HL-60/S4 treated with retinoic acid at 250 ng/mL for 4 days and 3 days (cell line): Measurements from ENCODE around the gene REXO4.
"Not testable (repeated sequence)": the region's sequence is repeated elsewhere in the genome, so short reads cannot be mapped to it uniquely, and the experiment has no call there.

Experiments
- in situ Hi-C: fragments of 300-500 bp; cut with MboI; formaldehyde crosslinking; loops from 2 replicates; pipeline ENCODE4 v1.7.0; 2022; ENCODE audit warnings: low sequenced_read_pairs

Gene REXO4

DNA sequence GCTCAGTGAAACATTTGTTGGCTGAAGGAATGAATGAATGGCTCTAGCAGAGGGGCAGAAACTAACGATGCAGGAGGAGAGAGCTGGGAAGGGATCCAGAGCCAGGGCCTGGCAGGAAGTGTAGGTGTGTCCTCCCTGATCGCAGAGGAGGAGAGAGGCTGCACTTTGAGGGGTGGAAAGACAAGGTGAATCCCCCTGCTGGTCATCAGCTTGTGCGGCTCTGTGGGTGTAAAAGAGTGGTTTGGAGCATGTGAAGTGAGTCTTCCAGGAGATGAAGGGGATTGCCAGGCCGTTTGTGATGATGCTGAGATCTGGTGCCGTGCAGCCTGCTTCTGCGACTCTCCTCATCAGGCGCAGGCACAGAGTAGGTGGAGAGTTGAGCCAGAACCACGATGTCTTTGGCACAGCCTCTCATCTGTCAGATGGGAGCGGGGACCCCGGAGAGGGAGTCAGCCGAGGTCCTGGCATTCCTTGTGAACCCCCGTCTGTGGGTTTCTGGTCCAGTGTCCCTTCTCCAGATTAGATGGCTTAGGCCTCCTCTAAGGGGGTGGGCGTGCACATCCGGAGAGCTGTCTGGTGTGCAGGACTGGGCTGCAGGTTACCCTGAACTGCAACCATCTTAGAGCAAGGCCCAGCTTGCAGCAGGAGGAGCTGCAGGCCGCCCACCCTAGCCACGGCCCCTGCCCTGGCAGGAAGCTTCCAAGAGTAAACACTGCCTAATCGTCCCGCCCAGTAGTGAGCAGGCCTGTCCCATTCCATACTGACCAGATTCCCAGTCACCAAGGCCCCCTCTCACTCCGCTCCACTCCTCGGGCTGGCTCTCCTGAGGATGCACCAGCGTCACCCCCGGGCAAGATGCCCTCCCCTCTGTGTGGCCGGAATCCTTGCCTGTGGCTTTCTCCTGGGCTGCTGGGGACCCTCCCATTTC lies 4.1 kb upstream of the REXO4 start, which contains the start of gene ADAMTS13:
ADAMTS13 (plus strand) TSS at position 753 of the 928 bp plus-strand sequence; CDS start at position 830, 77 bp downstream.
- in situ Hi-C loops = no loop called here

- in situ Hi-C loops = no loop called here
Observed at GRCh38 chr9:133420392-133420827, 2.6 kb upstream of the REXO4 start.

GRCh38 chr9:133419005-133419404 lies 1.2 kb upstream of the REXO4 start:
- in situ Hi-C loops = no loop called here

DNA sequence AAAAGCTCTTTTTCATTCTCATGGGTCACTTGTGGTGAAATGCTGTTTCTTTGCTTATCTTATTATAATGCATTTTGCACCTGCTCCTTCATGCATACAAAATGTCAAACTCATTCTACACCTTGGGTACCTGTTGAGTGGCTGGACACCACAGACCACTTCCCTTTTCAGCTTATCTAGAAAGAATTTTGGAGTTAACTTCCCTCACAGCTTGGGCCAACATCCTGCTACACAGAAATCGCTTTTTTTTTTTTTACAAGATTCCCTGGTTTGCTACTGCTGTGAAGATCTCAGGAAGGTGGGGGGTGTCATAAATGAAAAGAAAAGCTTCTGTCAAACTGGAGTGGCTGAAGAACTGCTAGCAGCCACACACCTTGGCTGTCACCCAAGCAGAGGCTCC lies 2.6 kb downstream of the REXO4 start:
- in situ Hi-C loops = no loop called here

GRCh38 chr9:133408042-133408441 lies 9.8 kb downstream of the REXO4 start:
- in situ Hi-C loops = no loop called here

DNA sequence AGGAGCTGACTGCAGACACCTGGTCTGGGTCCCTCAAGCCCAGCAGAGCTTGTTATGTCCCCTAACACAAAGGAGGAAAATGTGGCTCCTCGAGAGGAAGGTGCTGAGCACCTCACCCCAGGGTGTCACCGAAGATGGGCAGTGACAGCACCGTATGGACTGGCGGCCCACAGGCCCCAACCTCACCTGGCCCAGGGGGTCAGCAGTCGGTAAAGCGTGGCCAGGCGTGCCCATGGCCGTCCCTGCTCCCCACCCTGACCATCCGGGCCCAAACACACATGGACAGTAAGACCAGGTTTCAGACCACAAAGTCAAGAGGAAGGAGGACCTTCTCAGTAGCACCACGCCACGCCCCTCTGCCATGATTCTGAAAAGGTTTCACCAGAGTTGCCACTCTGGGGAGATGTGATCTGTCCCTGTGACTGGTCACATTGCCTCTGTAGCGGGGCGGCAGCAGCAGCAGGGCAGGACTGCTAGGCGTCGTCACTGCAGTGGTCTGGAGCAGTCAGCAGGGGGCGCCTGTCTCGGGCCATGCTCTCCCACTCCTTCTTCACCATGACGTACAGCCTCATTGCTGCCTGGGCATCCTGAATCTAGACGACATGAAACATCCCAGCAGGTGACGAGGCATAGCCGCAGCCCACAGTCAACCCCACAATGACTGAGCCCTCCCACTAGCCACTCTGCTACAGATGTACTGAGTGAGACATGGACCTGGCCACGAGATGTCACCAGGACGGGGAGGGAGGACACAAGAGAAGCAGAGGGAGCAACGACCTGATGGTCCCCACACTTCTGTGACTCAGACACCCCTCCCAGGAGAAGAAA lies 11.1 kb downstream of the REXO4 start:
- in situ Hi-C loops = no loop called here

DNA sequence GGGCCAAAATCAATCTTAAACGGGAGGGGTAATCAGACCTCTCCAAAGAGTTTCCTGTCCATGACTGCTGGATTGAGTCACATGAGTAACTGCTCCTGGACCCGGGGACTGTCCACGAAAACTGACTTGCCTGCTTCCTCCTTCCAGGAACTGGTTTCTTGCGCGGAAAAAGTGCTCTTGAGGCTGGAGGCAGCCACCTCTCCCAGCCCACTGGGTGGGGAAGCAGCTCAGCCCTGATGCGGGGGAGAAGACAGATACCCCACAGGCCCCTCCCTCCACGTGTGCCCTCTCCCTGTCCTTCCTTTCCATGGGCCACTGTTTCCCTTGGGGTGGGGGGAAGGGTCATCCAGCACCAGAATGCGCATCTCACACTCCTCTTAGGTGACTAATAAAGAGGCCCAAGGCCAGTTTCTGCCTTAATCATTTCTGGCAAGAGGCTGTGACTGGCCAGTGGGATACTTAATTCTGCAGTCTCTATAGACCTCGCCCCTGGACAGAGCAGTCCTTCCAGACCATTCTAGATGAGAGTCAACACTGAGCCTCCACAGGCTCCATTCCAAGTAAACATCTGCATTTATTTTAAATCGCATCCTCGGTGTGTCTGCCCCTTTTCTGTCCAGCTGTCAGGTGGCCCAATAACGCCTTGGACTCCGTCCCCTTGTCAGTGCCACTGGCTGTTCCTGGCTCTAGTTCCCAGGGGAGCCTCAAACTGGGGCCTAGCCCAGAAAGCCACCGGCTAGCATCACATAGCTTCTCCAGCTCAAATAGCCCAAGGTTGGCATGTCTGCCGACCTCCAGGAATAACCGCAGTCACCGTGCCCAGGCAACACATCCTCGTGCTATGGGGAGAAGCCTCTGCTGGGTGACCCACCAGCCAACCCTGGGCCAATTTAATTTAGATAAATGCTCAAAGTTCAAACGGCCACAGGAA lies 12.0 kb downstream of the REXO4 start:
- in situ Hi-C loops = no loop called here

DNA sequence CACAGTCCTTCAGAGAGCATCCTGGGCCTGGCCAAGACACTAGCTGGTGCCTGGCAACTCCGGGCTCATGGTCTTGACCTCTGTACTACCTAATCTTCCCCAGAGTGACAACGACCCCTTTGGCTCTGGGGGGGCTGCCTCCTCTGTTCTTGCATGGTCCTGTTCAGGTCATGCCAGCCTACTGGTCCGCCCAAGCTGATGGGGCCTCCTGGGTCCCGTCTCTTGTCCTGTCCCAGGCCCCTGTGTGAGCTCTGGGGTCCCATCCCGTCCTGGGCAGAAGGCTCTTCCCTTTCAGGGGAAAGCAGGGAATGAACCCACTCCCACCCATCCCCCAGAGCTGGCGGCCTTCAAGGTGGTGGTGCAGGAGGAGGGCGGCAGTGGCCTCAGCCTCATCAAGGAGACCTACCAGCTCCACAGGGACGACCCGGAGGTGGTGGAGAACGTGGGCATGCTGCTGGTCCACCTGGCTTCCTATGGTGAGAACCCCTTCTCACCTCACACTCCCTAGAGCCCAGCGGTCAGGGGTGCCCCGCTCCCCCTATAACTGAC lies 13.3 kb downstream of the REXO4 start:
- in situ Hi-C loops = no loop called here

DNA sequence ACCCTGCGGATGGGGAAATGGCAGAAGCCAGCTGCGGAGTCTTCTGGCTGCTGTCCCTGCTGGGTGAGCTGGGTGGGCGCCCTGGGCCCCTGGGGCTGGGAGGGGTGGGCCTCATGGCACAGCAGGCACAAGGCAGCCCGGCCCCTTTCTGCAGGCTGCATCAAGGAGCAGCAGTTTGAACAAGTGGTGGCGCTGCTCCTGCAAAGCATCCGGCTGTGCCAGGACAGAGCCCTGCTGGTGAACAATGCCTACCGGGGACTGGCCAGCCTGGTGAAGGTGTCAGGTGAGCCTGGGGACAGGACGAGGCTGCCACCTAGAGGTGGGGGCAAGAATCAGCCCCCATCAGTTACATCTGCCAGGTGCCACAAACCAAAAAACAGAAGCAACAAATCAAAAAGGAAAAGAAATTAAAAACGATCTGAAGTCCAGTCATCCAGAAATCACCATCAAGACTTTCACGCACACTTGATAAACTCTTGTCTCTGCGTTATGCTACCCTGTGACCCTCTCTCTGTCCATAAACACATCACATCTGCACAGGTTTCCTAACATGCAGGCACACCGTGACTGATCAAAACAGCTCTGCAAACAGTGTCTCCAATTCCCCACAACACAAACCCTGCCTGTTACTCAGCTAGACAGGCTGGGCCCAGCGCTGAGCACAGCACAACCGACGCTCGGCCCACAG lies 13.9 kb downstream of the REXO4 start:
- in situ Hi-C loops = no loop called here

- in situ Hi-C loops = no loop called here
Observed at GRCh38 chr9:133402689-133403088, 15.1 kb downstream of the REXO4 start.

GRCh38 chr9:133401588-133401987 lies 16.2 kb downstream of the REXO4 start:
- in situ Hi-C loops = no loop called here

DNA sequence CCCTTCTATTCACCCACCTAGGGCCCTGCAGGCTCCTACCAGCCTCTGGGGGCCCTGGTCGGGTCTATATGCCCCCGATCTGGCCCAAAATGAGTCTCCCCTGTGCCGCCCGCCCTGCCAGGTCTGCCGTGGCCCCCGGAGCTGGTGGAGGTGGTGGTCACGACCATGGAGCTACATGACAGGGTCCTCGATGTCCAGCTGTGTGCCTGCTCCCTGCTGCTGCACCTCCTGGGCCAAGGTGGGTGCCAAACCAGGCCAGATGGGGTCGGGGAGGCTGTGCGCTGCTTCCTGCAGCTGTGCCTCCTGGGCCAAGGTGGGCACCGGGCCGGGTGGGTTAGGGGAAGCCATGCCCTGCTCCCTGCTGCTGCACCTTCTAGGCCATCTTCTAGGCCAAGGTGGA lies 17.5 kb downstream of the REXO4 start:
- in situ Hi-C loops = no loop called here

- in situ Hi-C loops = no loop called here
Observed at GRCh38 chr9:133397895-133398294, 19.9 kb downstream of the REXO4 start.

DNA sequence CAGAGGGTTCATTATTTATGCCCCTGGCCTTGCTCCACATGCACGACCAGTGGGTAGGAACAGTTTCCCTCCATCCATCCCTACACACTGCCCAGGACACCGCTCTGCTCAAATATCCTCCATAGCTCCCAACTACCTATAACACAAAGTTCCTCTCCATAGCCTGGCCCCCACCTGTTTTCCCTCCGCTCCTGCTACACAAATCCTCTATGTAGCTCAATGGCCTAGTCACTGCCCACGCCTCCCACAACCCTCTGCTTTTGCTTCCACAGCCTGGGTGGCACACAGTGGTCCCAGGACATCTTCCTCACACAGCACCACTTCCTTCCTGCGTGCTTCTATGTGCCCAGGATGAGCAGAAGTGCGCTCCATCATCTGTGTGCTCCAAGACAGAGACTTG lies 20.4 kb downstream of the REXO4 start:
- in situ Hi-C loops = no loop called here

DNA sequence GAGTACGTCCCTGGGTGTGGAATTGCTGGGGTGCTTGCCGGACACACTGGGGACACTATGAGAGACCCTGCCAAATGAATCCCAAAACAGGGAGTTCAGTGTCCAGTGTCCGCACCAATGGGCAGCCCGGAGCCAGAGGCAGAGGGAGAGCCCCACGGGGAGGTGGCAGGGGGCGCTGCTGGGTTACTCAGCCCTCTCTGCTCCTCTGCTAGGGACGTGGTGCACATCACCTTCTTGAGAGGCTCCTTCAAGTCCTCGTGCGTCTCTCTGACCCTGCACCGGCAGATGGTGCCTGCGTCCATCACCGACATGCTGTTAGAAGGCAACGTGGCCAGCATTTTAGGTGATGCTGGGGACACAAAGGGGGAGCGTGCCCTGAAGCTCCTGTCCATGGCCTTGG lies 20.9 kb downstream of the REXO4 start:
- in situ Hi-C loops = no loop called here

DNA sequence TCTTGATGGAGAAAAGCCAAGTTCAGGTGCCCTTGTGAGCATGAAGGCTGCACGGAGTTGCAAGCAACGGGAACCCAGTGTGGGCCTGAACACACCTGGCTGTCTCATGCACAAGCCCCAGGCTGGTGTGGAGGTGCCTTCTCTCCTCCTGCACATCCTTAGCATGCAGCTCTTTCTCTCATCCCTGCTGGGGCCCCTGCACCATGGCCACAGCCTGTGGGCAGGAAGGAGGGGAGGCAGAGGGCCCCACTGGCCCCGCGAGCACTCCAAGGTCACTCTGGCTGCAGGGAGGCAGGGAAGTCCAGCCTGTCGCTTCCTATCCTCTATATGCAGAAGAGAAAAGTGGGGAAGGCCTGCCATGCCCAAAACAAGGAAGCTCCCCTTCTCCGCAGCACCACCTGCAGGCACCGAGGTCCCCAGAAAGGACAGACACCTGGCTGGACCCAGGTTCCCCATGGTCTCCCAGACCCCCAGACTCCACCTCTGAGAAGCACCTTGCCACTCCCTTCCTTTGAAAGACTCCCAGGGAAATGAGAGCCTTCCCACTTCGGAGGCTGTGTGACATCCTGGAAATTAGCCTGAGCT lies 23.0 kb downstream of the REXO4 start:
- in situ Hi-C loops = no loop called here

- in situ Hi-C loops = no loop called here
Observed at GRCh38 chr9:133393399-133393798, 24.4 kb downstream of the REXO4 start.

DNA sequence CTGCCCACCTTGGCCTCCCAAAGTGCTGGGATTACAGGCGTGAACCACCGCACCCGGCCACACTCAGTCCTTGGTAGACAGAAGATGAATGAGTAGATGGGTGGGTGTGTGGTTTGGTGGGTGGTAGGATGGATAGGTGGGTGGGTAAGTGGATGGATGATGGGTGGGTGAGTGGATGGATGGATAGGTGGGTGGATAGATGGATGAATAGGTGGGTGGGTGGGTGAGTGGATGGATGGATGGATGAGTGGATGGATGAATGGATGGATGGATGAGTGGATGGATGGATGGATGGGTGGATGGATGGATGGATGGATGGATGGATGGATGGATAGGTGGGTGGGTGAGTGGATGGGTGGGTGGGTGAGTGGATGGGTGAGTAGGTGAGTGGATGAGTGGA lies 25.5 kb downstream of the REXO4 start:
- in situ Hi-C loops = not testable (repeated sequence)

- in situ Hi-C loops = not testable (repeated sequence)
Observed at GRCh38 chr9:133391449-133391848, 26.4 kb downstream of the REXO4 start.
